ENCODE measurements around the gene CXCL3.
"Not testable (repeated sequence)": the region's sequence is repeated elsewhere in the genome, so short reads cannot be mapped to it uniquely, and the experiment has no call there.

DNA sequence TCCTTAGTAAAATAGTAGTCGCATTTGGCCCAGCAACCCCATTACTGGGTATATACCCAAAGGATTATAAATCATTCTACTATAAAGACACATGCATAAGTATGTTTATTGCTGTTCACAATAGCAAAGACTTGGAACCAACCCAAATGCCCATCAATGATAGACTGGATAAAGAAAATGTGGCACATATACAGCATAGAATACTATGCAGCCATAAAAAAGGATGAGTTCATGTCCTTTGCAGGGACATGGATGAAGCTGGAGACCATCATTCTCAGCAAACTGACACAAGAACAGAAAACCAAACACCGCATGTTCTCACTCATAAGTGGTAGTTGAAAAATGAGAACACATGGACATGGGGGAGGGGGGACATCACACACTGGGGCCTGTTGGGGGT lies 41.9 kb upstream of the CXCL3 start:
- TF ChIP-seq, protein P1, sequence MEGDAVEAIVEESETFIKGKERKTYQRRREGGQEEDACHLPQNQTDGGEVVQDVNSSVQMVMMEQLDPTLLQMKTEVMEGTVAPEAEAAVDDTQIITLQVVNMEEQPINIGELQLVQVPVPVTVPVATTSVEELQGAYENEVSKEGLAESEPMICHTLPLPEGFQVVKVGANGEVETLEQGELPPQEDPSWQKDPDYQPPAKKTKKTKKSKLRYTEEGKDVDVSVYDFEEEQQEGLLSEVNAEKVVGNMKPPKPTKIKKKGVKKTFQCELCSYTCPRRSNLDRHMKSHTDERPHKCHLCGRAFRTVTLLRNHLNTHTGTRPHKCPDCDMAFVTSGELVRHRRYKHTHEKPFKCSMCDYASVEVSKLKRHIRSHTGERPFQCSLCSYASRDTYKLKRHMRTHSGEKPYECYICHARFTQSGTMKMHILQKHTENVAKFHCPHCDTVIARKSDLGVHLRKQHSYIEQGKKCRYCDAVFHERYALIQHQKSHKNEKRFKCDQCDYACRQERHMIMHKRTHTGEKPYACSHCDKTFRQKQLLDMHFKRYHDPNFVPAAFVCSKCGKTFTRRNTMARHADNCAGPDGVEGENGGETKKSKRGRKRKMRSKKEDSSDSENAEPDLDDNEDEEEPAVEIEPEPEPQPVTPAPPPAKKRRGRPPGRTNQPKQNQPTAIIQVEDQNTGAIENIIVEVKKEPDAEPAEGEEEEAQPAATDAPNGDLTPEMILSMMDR (conservative IDR thresholded peaks at IDR 0.05; ENCODE audit: low read length): not testable (repeated sequence)
- TF ChIP-seq EZH2phosphoT487 (IDR thresholded peaks at IDR 0.05; ENCODE audit: borderline replicate concordance, low read depth, low read length): not testable (repeated sequence)
